GM18511 (cell line): ENCODE results near the gene PIWIL1.

Experiments used
- ATAC-seq: cut with Tn5 transposase; IDR thresholded peaks from one replicate; pipeline ENCODE4 v1.9.1; 2021; ENCODE audit warnings: mild to moderate bottlenecking, moderate library complexity; ENCODE audit not compliant: unreplicated experiment

PIWIL1 gene

GRCh38 chr12:130337488-130338303 lies at the start of gene PIWIL1:
Gene PIWIL1 (plus strand): TSS chr12:130337887. CDS start chr12:130342592, 4,705 bp downstream.
- ATAC-seq: no peak

DNA sequence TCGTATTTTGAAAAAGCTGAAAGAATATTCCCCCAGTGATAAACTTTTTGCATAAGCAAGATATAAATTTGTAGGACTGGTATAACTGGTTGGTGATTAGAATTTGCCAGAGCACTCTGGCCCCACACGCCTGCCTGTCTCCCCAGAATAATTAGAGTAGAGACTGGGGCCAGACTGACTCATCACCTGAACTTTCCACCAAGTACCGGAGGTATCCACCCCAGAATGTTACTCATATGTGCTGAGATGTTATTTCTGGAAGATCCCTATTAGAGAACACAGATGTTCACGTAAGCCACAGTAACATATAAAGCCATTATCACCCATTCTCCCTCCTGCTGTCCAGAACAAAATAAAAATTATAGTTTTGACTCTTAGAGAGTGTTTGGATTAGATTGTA lies 49.5 kb upstream of the PIWIL1 start:
- ATAC-seq: no peak

GRCh38 chr12:130288691-130289090 lies 49.0 kb upstream of the PIWIL1 start:
- no peak for ATAC-seq

DNA sequence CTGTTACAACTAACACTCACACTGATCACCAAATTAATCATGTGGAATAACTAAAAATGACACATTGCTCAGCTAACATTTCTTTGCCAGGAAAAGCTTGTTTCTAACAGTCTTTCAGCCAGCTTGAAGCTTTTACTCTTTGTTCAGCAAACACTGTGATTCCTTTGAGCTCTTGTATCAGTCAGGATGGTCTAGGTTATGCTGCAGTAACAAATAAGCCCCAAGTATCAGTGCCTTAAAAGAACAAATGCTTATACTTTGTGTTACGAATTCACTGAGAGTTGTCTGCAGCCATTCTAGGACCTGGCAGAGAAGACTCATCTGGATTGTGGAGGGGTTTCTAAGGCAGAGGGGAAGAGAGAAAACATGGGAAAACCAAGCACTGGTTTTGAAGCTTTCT lies 47.6 kb upstream of the PIWIL1 start:
- ATAC-seq: no peak

DNA sequence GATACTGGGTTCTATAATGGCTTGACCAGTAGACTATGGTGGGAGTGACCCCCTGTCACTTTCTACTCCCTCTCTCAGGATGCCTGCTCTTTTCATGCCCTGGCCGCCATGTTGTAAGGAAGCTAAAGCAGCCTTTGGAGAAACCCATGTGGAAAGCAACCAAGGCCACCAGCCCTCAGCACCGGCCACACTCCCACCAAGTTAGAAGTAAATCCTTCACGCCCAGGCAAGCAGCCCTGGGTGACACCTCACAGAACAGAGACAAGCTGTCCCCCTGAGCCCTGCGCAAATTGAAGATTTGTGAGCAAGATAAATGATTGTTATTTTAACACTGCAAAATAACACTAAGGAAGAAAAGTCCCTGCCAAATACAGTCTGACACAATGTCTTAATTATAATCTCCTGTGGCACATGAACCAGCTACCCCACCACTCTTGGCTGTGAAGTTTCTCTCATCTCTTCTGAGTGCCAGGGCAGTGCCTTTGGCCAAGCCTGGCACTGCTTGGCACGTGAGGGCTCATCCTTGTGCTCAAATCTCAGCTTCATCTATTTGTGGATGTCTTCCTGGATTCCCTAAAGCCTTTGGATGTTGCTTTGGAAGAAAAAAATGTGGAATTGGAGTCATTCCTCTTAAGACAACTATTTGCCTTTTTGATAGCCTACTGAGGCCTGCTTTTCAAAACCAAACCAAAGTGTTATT lies 39.2 kb upstream of the PIWIL1 start:
- no peak for ATAC-seq

- no peak for ATAC-seq
Measured at GRCh38 chr12:130299574-130299973, 38.1 kb upstream of the PIWIL1 start.

GRCh38 chr12:130300090-130300489 lies 37.6 kb upstream of the PIWIL1 start:
- ATAC-seq: no peak

DNA sequence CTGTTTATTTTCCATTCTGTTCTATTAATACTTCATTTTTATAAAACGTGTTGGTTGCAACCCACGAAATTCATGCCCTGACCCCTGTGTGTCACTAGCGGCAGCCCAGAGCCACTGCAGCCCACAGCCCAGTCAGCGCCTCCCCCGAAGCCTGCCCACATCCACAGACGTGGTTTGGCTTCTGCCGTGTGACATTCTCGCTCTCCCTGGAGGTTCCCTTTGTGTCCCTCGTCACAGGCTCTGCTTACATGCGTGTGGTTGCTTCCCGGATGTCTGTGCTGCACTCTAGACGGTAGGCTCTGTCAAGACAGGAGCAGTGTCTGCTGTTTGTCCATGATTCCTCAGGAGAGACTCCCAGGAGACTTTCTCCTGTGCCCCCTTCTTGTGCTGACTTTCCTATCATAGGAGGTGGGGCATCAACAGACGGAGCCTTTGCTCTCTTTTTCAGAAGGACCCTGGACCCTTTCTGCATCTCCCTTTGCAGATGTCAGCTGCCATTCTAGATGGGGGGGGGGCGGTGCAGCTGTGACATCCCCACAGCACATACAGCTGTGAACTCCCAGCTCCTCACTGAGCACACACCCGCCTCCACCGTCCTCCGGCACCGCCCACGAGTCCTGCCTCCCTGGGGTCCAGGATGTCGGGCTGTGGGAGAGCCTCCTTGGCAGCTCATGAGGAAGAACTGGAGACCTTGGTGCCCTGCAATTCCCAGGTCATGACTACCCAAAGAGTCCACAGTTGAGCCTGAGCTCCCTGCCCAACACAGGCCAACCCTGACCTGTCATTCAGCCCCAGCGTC lies 36.8 kb upstream of the PIWIL1 start:
- no peak for ATAC-seq

DNA sequence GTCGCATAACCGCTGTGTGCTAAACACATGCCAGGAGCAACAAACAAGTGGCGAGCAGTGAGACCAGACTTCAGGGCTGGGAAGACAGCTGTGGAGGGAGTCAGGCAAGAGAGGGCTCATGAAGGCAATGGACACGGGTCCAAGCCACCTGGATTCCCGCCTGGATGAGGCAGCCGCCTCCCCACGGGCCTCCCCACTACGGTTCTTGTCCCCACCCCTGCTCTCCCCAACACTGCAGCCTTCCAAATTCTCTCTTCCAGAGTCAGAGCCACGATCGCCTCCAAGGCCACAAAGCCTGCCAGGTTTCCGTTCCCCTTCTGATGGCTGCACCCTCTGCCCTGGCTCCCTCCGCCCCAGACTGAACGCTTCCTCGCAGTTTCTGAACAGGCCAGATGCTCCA lies 36.1 kb upstream of the PIWIL1 start:
- no peak for ATAC-seq

- no peak for ATAC-seq
Measured at GRCh38 chr12:130303781-130304180, 33.9 kb upstream of the PIWIL1 start.

- no peak for ATAC-seq
Measured at GRCh38 chr12:130307859-130308258, 29.8 kb upstream of the PIWIL1 start.

DNA sequence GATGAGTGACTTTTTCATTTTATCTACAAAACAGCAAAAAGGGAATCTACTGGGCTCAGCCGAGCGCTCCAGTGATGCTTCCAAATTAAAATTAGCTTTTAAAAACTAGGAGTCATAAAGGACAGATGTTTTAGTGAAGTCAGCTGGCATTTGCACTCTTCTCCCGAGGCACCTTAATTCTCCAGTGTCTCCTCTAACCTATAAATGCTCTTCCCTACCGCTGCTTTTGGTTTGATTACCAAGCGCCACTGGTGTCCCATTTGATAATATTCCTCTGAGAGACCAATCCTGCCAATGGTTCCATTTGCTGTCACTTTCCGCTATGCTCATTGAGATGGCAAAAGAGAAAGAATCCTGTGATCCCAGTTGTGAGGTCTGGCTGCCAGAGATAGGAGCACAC lies 29.3 kb upstream of the PIWIL1 start:
- no peak for ATAC-seq

DNA sequence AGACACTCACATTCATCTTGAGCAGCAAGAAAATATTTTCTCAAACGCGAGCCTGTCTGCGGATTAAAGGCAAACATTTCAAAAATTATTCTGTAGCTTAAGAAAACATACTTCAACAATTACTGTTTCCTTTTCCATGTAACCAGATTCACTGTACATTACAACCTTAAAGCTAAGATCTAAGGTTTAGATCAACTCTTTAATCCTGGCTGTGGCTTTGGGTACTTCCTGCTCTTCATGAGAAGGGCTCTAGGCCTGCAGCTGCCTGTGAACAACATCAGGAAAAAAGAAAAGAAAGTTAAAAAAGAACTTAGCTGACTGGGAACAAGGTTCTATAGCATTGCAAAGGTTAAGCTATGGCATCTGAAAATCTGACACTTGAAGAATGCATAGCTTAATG lies 21.4 kb upstream of the PIWIL1 start:
- ATAC-seq: no peak

DNA sequence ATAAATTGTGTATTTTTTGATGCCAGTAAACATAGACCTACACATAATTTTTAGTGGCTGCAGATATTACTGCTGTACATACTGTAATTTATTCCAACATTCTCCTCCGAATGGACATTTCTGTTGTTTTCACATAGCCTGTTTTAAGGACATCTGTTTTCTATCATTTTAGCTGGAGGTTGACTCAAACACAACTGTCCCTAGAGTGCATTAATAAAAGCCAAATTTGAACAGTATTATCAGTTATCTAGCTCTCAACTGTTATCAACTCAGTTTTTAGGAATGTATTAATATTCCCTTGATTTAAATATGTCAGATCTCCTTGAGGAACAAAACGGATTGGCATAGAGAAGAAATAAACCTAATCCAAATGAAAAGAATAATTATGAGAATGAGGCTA lies 17.2 kb upstream of the PIWIL1 start:
- no peak for ATAC-seq

GRCh38 chr12:130322263-130322662 lies 15.4 kb upstream of the PIWIL1 start:
- ATAC-seq: no peak

GRCh38 chr12:130330685-130331084 lies 7.0 kb upstream of the PIWIL1 start:
- no peak for ATAC-seq

GRCh38 chr12:130331146-130331545 lies 6.5 kb upstream of the PIWIL1 start:
- ATAC-seq: no peak

GRCh38 chr12:130333341-130333740 lies 4.3 kb upstream of the PIWIL1 start:
- no peak for ATAC-seq

GRCh38 chr12:130334399-130334798 lies 3.3 kb upstream of the PIWIL1 start:
- ATAC-seq: no peak

DNA sequence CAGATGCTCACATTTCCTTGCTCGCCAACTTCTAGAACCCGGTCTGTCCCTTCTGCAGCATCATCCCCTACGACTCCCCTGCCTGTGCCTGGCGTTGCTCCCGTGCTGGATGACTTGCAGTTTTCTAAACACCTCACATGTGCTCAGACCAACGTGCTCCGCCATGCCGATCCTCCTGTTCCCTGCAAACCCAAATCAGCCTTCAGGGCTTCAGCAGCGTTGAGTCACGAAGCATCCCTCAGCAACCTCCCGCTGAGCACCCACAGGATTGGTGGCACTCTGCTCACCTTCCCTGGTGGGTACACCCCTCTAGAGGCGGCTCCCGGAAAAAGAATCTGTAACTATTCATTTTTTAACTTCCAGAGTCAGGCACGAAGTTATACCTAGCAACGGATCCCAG lies 2.8 kb upstream of the PIWIL1 start:
- ATAC-seq: no peak

DNA sequence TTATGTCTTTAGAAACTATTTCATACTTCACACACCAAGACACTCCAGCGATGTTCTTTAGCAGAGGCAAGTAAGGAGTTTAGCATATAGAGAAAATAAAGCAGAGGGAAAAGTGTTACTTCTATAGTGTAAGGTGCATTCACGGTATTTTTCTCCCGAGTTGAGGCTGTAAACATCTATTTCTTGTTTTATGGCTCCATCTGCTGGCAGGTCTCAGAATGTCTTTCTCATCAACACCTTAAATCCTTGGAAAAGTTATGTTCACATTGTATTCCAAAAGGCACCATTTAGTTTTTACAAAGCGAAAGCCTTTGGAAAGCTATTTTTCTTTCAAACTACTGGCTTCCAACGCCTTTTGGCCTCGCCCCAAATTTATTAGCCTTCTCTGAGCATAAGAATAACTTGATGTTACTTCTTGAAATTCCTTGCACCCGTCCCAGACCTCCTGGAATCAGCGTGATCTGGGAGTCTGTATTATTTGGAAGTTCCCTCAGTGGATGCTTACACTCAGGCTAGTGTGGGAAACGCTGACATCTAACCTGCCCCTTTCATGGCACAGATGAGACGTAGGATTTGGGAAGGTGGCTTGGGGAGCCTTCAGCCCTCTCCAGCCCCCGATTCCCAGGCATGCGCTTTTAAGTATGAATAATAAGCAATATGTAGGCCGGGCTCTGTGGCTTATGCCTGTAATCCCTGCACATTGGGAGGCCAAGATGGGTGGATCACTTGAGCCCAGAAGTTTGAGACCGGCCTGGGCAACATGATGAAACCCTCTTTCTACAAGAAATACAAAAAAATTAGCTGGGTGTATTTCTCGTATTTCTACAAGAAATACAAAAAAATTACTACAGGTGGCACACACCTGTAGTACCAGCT lies 1.9 kb upstream of the PIWIL1 start:
- no peak for ATAC-seq
